22Rv1 (cell line): ENCODE results near the gene FADS1.

ENCODE experiments used
- CTCF ChIP-seq: fragments of 450-650 bp; IDR thresholded peaks from 2 replicates; pipeline ENCODE4 v1.5.1; 2017; ENCODE audit warnings: mild to moderate bottlenecking
- ZFX ChIP-seq: fragments of 450-650 bp; IDR thresholded peaks from 2 replicates; pipeline ENCODE4 v1.6.1; 2017; ENCODE audit warnings: antibody characterized with exemption, borderline replicate concordance

GRCh38 chr11:61839742-61840141, 22.9 kb upstream of the FADS1 start:
- TF ChIP-seq CTCF (no peak), ZFX (no peak)
